Pancreas (tissue), 10 donors: ENCODE measurements around the gene HIVEP3. TPM values are rescaled to one million over a fixed set of nuclear protein-coding genes. Genes with fewer than 3 reads are reported as not detected.

Experiments
- ATAC-seq, 4 donors: fragments of 200-7000 bp; cut with Tn5 transposase; one replicate each; pipeline versions ENCODE4 v1.8.0 to v1.9.1; 2020; ENCODE audit warnings: mild to moderate bottlenecking in 4 of 4, moderate library complexity in 4 of 4
- DNase-seq, 6 donors: peaks; one replicate each; pipeline ENCODE4 v3.0.0-alpha.2; 2020
- FAIRE-seq: peaks from 2 replicates; lab custom pipeline; 2012; peaks lifted over from hg19 to GRCh38; lab: Jason Lieb, UNC
- H3K27ac ChIP-seq, 4 donors: fragments of 200-600 bp; sonication (generic); 1 replicate in 3 of 4; 2 replicates in 1 of 4; pipeline versions ENCODE4 v1.5.0 to v1.8.0; 2020
- H3K27me3 ChIP-seq, 4 donors: fragments of 200-600 bp; one replicate each; pipeline ENCODE4 v1.8.0; 2021
- H3K36me3 ChIP-seq, 3 donors: fragments of 200-600 bp; sonication (generic) in 1 of 3; one replicate each; pipeline versions ENCODE4 v1.5.0 to v1.8.0; 2020 to 2021
- H3K4me1 ChIP-seq, 3 donors: fragments of 200-600 bp; one replicate each; pipeline ENCODE4 v1.8.0; 2021
- H3K4me3 ChIP-seq, 4 donors: fragments of 200-600 bp; sonication (generic) in 2 of 4; one replicate each; pipeline versions ENCODE4 v1.5.0 to v1.8.0; 2020 to 2021
- H3K9me3 ChIP-seq, 4 donors: fragments of 200-600 bp; one replicate each; pipeline ENCODE4 v1.8.0; 2021
- CTCF ChIP-seq, 4 donors: fragments of 200-600 bp; sonication (generic) in 3 of 4; IDR thresholded peaks; one replicate each; pipeline versions ENCODE4 v1.5.0 to v1.8.0; 2021; ENCODE audit warnings: antibody characterized with exemption in 4 of 4
- WGBS, 2 donors: extraction: QIAGEN DNeasy Blood & Tissue Kit; methylation state at CpG; one replicate each; pipeline ENCODE4 v1.1.7; 2013; 5-methylcytosine and 5-hydroxymethylcytosine counted together
- intact Hi-C, 3 donors: fragments of 100-400 bp; cut with DNase I; formaldehyde crosslinking; loops; one replicate each; pipeline versions ENCODE4 v1.11.1 to v1.14.2; 2022
- polyA plus RNA-seq, 2 donors: library from polyadenylated mRNA; stranded (reverse); fragments of 200-250 nt; gene quantifications; one replicate each; pipeline ENCODE4 v1.2.3, GENCODE V29; 2013
- total RNA-seq, 6 donors: library from RNA; stranded (reverse); fragmentation: NEBNext Ultra II Directional in 4 of 6; extraction: Animal tissue kit (Norgen Biotek cat#: 25700) in 4 of 6; gene quantifications; one replicate each; pipeline versions ENCODE4 v1.2.1 to v1.2.4, GENCODE V29; 2021 to 2023
- donor health status: healthy with polysubstance abuse.
- donor health status: DM: no; HTN: no; CAD: no; lungs with moderate emphysema.
- donor health status: DM: no; HTN: no; CAD: no.
- donor health status: control.
- donor health status: control.
- donor health status: Bipolar disorder and iron deficiency.
- donor health status: DM: yes; HTN: yes; CAD: no.
- donor health status: DM: no; HTN: no; CAD: no.
- donor health status: DM: no; HTN: no; CAD: no.
- donor health status: DM: yes; HTN: yes; CAD: no.

HIVEP3 gene
- total and polyA plus RNA-seq, 8 donors = 2.7 to 5.0 (median 3.1) TPM

GRCh38 chr1:41520951-41521752 is 397.6 kb downstream of the HIVEP3 start:
- Histone ChIP-seq H3K36me3 (no peaks in the 10 kb centered on the region), H3K27ac (no peak overlapping the region), H3K27me3 (no peaks in the 10 kb centered on the region), H3K4me3 (no peak overlapping the region), H3K4me1 (peaks cover 10 to 28% (median 18%) of the 10 kb centered on the region in 3 donors), H3K9me3 (no peaks in the 10 kb centered on the region)
- FAIRE-seq (no peak), ATAC-seq (no peak), DNase-seq (peak in 1 of 6 donors; percentile 56)
- intact Hi-C loops = no loop called here
- 84 to 85% methylated on average over 14 to 15 of the region's 15 CpGs for WGBS, 2 donors
- TF ChIP-seq CTCF (IDR thresholded peaks at IDR 0.05) = no peak

- DNase-seq (no peak), FAIRE-seq (no peak), ATAC-seq (no peak)
- no peak overlapping the region for H3K4me3 ChIP-seq
- H3K9me3 ChIP-seq = no peaks in the 10 kb centered on the region
- H3K4me1 ChIP-seq = peaks cover 10 to 39% (median 30%) of the 10 kb centered on the region in 3 donors
- no peak overlapping the region for H3K27ac ChIP-seq
- intact Hi-C loops = no loop called here
- 91 to 95% methylated on average over 5 of the region's 5 CpGs for WGBS, 2 donors
- no peaks in the 10 kb centered on the region for H3K27me3 ChIP-seq
- H3K36me3 ChIP-seq = no peaks in the 10 kb centered on the region
- TF ChIP-seq CTCF (IDR thresholded peaks at IDR 0.05) = no peak
Observed at GRCh38 chr1:41519667-41520066, 399.1 kb downstream of the HIVEP3 start.

DNA sequence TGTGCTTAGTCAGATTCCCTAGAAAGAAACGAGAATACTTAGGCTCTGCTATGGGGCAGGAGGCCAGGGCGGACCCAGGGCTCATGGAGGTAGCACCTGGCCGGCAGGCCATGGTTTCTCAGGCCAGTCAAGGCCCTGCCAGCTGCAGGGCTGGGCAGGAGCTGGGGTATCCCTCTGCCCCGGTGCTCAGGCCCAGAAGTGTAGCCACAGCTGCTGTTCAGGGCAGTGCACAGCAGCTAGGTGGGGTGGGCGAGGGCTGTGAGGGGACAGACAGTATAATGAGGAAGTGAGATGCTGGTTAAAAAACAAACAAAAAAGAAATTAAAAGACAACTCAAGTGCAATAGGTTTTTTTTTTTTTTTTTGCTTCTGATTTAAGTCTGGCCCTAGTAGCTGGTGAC is 400.3 kb downstream of the HIVEP3 start:
- intact Hi-C loops = no loop called here
- WGBS, 2 donors = 40 to 48% methylated on average over 5 of the region's 5 CpGs
- H3K27ac ChIP-seq = peak overlapping the region in 1 of 4 donors; percentile 36
- H3K36me3 ChIP-seq = no peaks in the 10 kb centered on the region
- H3K4me3 ChIP-seq = no peak overlapping the region
- TF ChIP-seq CTCF (IDR thresholded peaks at IDR 0.05) = no peak
- FAIRE-seq = no peak
- H3K4me1 ChIP-seq = peaks cover 10 to 44% (median 31%) of the 10 kb centered on the region in 3 donors
- H3K27me3 ChIP-seq = no peaks in the 10 kb centered on the region
- peak; percentile 79 to 90 (median 83) for DNase-seq
- no peaks in the 10 kb centered on the region for H3K9me3 ChIP-seq
- ATAC-seq = peak; percentile 52 to 66 (median 58)

GRCh38 chr1:41517062-41517438 is 401.7 kb downstream of the HIVEP3 start:
- Histone ChIP-seq H3K4me1 (peaks cover 10 to 44% (median 31%) of the 10 kb centered on the region in 3 donors), H3K36me3 (no peaks in the 10 kb centered on the region), H3K4me3 (peak overlapping the region in 2 of 4 donors; percentile 36 to 43), H3K27ac (peak overlapping the region in 1 of 4 donors; percentile 63), H3K27me3 (no peaks in the 10 kb centered on the region), H3K9me3 (no peaks in the 10 kb centered on the region)
- DNase-seq (peak in 5 of 6 donors; percentile 54 to 76 (median 69)), ATAC-seq (peak in 3 of 4 donors; percentile 1 to 20 (median 3)), FAIRE-seq (no peak)
- TF ChIP-seq CTCF (IDR thresholded peaks at IDR 0.05) = no peak
- intact Hi-C loops = no loop called here
- WGBS, 2 donors = 45 to 60% methylated on average over 3 of the region's 3 CpGs
